NT2/D1 (cell line): ENCODE measurements around the gene APMAP.
"Not testable (repeated sequence)": the region's sequence is repeated elsewhere in the genome, so short reads cannot be mapped to it uniquely, and the experiment has no call there.

Experiments
- DNase-seq: peaks from one replicate; pipeline ENCODE4 v3.0.0-alpha.2; 2011; ENCODE audit warnings: low read depth, low spot score
- H3K27me3 ChIP-seq: 2 replicates; pipeline ENCODE4 v1.6.0; 2011; ENCODE audit warnings: mild to moderate bottlenecking; ENCODE audit not compliant: insufficient read length, insufficient read depth
- H3K36me3 ChIP-seq: 2 replicates; pipeline ENCODE4 v1.6.1; 2011; ENCODE audit warnings: mild to moderate bottlenecking, low read length, mixed read lengths; ENCODE audit not compliant: insufficient read depth, insufficient read length
- H3K4me1 ChIP-seq: 2 replicates; pipeline ENCODE4 v1.5.1; 2011; ENCODE audit not compliant: insufficient read depth, insufficient read length
- H3K4me3 ChIP-seq: 2 replicates; pipeline ENCODE4 v1.5.1; 2011; ENCODE audit warnings: low read depth; ENCODE audit not compliant: insufficient read length
- H3K9ac ChIP-seq: 2 replicates; pipeline ENCODE4 v1.6.0; 2011; ENCODE audit warnings: low read depth; ENCODE audit not compliant: insufficient read length
- H3K9me3 ChIP-seq: 2 replicates; pipeline ENCODE4 v1.5.1; 2011; ENCODE audit warnings: mild to moderate bottlenecking, low read length; ENCODE audit not compliant: insufficient read depth
- SUZ12 ChIP-seq: IDR thresholded peaks from 2 replicates; pipeline ENCODE4 v1.6.1; 2011; ENCODE audit not compliant: insufficient read length, insufficient read depth; ENCODE audit errors: extremely low read depth
- YY1 ChIP-seq: IDR thresholded peaks from 2 replicates; pipeline ENCODE4 v1.6.1; 2011; ENCODE audit not compliant: insufficient read length, insufficient read depth
- ZNF274 ChIP-seq: IDR thresholded peaks from 2 replicates; pipeline ENCODE4 v1.6.1; 2011; ENCODE audit warnings: mild to moderate bottlenecking, low read depth, low read length

APMAP gene

GRCh38 chr20:25008388-25009217, 16.1 kb upstream of the APMAP start:
- Histone ChIP-seq H3K4me1 (no peaks in the 10 kb centered on the region), H3K9ac (no peak overlapping the region), H3K36me3 (no peaks in the 10 kb centered on the region), H3K9me3 (no peaks in the 10 kb centered on the region), H3K4me3 (no peak overlapping the region), H3K27me3 (no peaks in the 10 kb centered on the region)
- TF ChIP-seq ZNF274 (no peak), SUZ12 (no peak)
- DNase-seq = no peak

DNA sequence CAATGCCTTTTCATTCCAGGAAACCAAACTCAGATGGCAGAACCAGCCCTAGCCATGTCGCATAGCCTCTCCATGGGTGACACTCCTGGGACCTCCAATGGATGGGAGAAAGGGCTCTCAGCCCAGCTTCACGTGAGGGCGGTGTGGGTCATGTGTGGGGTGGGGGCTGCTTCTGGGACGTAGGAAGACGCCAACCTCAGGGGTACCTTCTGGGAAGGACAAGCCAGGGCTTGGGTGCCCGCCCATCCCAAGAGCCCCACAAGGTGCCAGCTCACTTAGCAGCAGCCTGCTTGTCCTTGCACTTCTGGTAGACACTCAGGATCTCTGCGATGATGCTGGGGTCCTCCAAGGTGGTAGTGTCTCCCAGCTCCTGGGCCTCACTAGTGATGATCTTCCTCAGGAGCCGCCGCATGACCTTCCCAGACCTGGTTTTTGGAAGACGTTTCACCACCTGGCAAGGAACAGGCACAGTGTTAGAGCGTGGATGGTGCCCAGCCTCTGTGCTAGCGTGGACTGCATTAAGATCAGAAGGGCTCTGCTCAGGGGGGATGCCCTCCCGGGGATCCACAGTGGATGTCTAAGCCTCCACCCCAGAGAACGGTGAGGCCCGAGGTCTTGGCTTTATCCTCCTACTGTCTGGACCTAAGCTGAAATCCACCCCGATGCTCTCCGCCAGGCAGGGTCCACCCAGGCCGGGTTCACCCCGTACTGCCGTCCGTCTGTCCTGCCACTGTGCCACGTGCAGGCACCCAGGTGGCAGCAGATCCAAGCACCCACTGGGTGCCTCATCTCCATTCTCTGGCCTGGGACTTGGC, 15.1 kb upstream of the APMAP start:
- TF ChIP-seq SUZ12 = no peak
- no peak for TF ChIP-seq ZNF274
- TF ChIP-seq YY1 = no peak
- no peaks in the 10 kb centered on the region for H3K27me3 ChIP-seq

GRCh38 chr20:25006431-25007167, 14.0 kb upstream of the APMAP start:
- Histone ChIP-seq H3K4me3 (no peak overlapping the region), H3K27me3 (no peaks in the 10 kb centered on the region), H3K9ac (no peak overlapping the region), H3K4me1 (no peaks in the 10 kb centered on the region), H3K9me3 (no peaks in the 10 kb centered on the region), H3K36me3 (no peaks in the 10 kb centered on the region)
- no peak for DNase-seq
- TF ChIP-seq YY1 (no peak), ZNF274 (no peak), SUZ12 (no peak)

More for the DNA sequence above, 15.1 kb upstream of the APMAP start:
- H3K4me1 ChIP-seq = no peaks in the 10 kb centered on the region
- H3K9ac ChIP-seq = no peak overlapping the region
- DNase-seq = no peak
- H3K9me3 ChIP-seq = no peaks in the 10 kb centered on the region
- no peaks in the 10 kb centered on the region for H3K36me3 ChIP-seq
- H3K4me3 ChIP-seq = no peak overlapping the region

DNA sequence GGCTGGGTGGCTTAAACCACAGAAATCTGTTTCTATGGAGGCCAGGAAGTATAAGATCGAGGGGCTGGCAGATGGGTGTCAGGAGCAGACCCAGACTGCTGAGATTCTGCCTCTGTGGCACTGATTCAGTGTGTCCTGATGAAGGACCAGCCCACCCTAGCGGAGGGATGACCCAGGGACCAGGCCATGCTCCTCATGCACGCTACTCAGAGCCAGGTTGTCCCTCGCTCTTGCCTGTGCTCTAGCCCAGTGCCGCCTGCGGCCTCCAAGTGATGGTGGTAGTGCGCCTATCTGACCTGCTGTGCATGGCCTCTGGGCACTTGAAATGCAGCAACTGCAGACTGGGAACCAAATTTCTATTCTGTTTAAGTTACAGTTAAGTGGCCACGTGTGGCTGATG, 13.1 kb upstream of the APMAP start:
- no peaks in the 10 kb centered on the region for H3K9me3 ChIP-seq
- no peak for TF ChIP-seq YY1
- no peak for TF ChIP-seq SUZ12
- no peak for TF ChIP-seq ZNF274
- H3K9ac ChIP-seq = no peak overlapping the region

DNA sequence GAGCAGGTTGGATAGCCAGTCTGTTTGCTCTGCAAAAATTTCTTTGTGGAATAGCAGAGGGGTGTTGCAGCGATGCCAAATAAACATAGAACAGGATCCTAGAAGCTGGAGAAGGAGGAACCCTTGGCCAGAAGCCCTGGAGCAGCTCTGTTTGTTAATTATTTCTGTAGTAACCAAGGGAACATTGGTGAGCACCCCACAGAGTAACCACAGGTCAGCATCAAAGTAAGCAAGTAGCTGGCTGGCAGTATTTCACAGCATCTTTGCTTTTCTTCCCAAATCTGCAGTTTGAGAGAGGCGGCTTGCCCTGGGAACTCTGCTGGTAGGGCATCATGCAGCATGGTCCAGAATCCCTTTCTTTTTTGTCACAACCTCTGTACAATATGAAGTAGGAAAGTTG, 12.7 kb upstream of the APMAP start:
- TF ChIP-seq YY1 = no peak
- TF ChIP-seq SUZ12 = no peak
- no peak for TF ChIP-seq ZNF274
- H3K4me1 ChIP-seq = no peaks in the 10 kb centered on the region
- H3K36me3 ChIP-seq = no peaks in the 10 kb centered on the region
- DNase-seq = no peak
- no peaks in the 10 kb centered on the region for H3K27me3 ChIP-seq
- no peak overlapping the region for H3K9ac ChIP-seq
- H3K4me3 ChIP-seq = no peak overlapping the region
- H3K9me3 ChIP-seq = no peaks in the 10 kb centered on the region

More for the DNA sequence above, 13.1 kb upstream of the APMAP start:
- no peak for DNase-seq
- Histone ChIP-seq H3K4me1 (no peaks in the 10 kb centered on the region), H3K4me3 (no peak overlapping the region), H3K27me3 (no peaks in the 10 kb centered on the region), H3K36me3 (no peaks in the 10 kb centered on the region)

DNA sequence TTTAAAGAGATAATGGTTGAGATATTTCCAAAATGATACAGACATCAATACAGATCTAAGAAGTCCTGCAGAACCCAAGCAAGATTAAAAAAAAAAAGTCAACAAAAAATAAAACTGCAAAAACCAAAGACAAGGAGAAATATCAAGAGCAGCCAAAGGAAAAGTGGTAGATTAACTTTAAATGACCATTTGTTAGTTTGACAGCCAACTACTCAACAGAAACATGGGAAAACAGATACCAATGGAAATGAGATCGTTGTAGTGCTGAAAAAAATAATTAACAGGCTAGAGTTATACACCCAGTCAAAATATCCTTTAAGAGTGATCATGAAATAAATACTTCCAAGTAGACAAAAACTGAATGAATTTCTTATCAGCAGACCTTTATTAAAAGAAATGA, 10.5 kb upstream of the APMAP start:
- H3K9me3 ChIP-seq = no peaks in the 10 kb centered on the region
- H3K4me3 ChIP-seq = no peak overlapping the region
- H3K4me1 ChIP-seq = no peaks in the 10 kb centered on the region
- no peaks in the 10 kb centered on the region for H3K27me3 ChIP-seq
- no peak overlapping the region for H3K9ac ChIP-seq
- H3K36me3 ChIP-seq = no peaks in the 10 kb centered on the region
- no peak for TF ChIP-seq SUZ12
- no peak for TF ChIP-seq ZNF274
- no peak for TF ChIP-seq YY1
- no peak for DNase-seq

DNA sequence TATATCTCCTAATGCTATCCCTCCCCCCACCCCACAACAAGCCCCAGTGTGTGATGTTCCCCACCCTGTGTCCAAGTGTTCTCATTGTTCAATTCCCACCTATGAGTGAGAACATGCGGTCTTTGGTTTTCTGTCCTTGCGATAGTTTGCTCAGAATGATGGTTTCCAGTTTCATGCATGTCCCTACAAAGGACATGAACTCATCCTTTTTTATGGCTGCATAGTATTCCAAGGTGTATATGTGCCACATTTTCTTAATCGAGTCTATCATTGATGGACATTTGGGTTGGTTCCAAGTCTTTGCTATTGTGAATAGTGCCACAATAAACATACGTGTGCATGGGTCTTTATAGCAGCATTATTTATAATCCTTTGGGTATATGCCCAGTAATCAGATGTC, 8.8 kb upstream of the APMAP start:
- not testable (repeated sequence) for H3K36me3 ChIP-seq, H3K9ac ChIP-seq, H3K9me3 ChIP-seq, H3K27me3 ChIP-seq, H3K4me3 ChIP-seq, H3K4me1 ChIP-seq, DNase-seq
